ENCODE measurements around the gene ITGA11. TPM values are rescaled to one million over a fixed set of nuclear protein-coding genes. Genes with fewer than 3 reads are reported as not detected.

Gene ITGA11
- total RNA-seq, 1 experiment from 2014 or later, result not detected

DNA sequence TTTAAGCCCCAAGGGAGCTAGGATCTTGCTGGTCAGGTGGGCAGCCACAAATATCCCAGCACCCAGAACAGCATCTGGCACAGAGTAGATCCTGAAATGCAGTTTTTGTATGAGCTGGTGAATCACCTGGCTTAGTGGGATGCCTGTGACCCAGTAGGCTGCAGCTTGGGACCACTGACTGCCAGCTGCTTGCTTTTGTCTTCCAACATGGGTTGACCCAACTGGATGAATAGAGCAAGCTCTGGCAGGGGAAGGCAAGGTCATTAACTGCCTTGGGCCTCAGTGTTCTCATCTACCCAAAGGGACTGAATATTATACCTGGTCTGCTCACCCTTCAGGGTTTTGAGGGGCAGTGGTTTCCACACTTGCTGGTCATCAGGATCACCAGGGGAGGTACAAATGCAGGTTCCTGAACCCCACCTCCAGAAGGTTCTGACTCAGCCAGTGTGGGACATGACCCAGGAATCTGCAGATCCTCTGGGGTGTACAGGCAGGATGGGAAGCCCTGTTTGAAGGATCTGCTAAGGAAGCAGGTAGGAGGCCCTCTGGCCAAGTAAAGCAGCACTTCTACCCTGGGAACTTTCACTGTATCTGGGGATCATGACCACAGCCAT is 55.4 kb downstream of the ITGA11 start:
- no TSS peak for BruUV-seq (replicated peaks)
- H3F3A ChIP-seq (ENCODE audit: low read length, unreplicated experiment), result no peaks in the 10 kb centered on the region
- no peaks in the 10 kb centered on the region for H3K9me2 ChIP-seq (replicated peaks; ENCODE audit: low read length)
- H3K4me1 ChIP-seq (ENCODE audit: insufficient read depth, low read length), result no peaks in the 10 kb centered on the region
- CTCF ChIA-PET, result no interaction called here
- no peak overlapping the region for H2AFZ ChIP-seq (ENCODE audit: low read length)
- H3K4me2 ChIP-seq (ENCODE audit: low read length), result no peak overlapping the region
- POLR2A ChIA-PET (ENCODE audit: unreplicated experiment), result no interaction called here
- H3K9ac ChIP-seq (ENCODE audit: low read length), result no peak overlapping the region
- H3K27ac ChIP-seq (ENCODE audit: low read length), result no peak overlapping the region
- no peaks in the 10 kb centered on the region for H3K9me3 ChIP-seq (ENCODE audit: low read length)
- H3K4me3 ChIP-seq (ENCODE audit: low read length), result no peak overlapping the region
- DNase-seq (no peak), ATAC-seq (no peak)
- no peaks in the 10 kb centered on the region for H3K27me3 ChIP-seq (ENCODE audit: low read length)
- no peaks in the 10 kb centered on the region for H3K36me3 ChIP-seq (ENCODE audit: low read depth, low read length)
- intact Hi-C loops (cut with micrococcal nuclease), result no loop called here
- H3K79me2 ChIP-seq (ENCODE audit: low read length), result no peaks in the 10 kb centered on the region
- no peaks in the 10 kb centered on the region for H4K20me1 ChIP-seq (ENCODE audit: low read length)
- no peak for TF ChIP-seq EZH2phosphoT487 (IDR thresholded peaks at IDR 0.05; ENCODE audit: borderline replicate concordance, low read length)

DNA sequence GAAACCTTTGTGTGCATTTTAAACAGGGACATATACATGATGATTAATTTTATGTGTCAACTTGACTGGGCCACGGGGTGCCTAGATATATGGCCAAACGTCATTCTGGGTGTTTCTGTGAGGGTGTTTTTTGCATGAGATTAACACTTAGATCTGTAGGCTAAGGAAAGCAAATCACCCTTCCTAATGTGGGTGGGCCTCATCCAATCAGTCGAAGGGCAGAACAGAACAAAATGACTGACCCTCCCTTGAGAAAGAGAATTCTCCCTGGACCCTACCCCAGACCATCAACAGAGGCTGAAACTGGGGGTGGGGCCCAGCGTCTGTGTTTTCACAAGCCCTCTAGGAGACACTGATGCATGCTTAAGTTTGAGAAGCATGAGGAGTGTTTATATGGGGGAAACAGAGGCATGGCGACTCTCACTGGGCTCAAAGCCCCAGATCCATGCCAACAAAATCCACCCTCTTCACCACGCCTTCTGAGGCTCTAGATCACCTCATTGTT is 56.2 kb downstream of the ITGA11 start:
- Histone ChIP-seq H3F3A (ENCODE audit: low read length, unreplicated experiment) (no peaks in the 10 kb centered on the region), H3K9me3 (ENCODE audit: low read length) (no peaks in the 10 kb centered on the region), H3K27ac (ENCODE audit: low read length) (no peak overlapping the region), H3K4me2 (ENCODE audit: low read length) (no peak overlapping the region), H3K27me3 (ENCODE audit: low read length) (no peaks in the 10 kb centered on the region), H2AFZ (ENCODE audit: low read length) (no peak overlapping the region), H3K36me3 (ENCODE audit: low read depth, low read length) (no peaks in the 10 kb centered on the region), H3K79me2 (ENCODE audit: low read length) (no peaks in the 10 kb centered on the region), H3K4me3 (ENCODE audit: low read length) (no peak overlapping the region), H3K9me2 (replicated peaks; ENCODE audit: low read length) (no peaks in the 10 kb centered on the region), H4K20me1 (ENCODE audit: low read length) (no peaks in the 10 kb centered on the region), H3K9ac (ENCODE audit: low read length) (no peak overlapping the region), H3K4me1 (ENCODE audit: insufficient read depth, low read length) (no peaks in the 10 kb centered on the region)
- ChIA-PET POLR2A (ENCODE audit: unreplicated experiment) (no interaction called here), CTCF (no interaction called here)
- TF ChIP-seq EZH2phosphoT487 (IDR thresholded peaks at IDR 0.05; ENCODE audit: borderline replicate concordance, low read length) (no peak), EZH2 (IDR thresholded peaks at IDR 0.05; ENCODE audit: low read length, unreplicated experiment) (no peak)
- TF ChIP-seq, protein P1, sequence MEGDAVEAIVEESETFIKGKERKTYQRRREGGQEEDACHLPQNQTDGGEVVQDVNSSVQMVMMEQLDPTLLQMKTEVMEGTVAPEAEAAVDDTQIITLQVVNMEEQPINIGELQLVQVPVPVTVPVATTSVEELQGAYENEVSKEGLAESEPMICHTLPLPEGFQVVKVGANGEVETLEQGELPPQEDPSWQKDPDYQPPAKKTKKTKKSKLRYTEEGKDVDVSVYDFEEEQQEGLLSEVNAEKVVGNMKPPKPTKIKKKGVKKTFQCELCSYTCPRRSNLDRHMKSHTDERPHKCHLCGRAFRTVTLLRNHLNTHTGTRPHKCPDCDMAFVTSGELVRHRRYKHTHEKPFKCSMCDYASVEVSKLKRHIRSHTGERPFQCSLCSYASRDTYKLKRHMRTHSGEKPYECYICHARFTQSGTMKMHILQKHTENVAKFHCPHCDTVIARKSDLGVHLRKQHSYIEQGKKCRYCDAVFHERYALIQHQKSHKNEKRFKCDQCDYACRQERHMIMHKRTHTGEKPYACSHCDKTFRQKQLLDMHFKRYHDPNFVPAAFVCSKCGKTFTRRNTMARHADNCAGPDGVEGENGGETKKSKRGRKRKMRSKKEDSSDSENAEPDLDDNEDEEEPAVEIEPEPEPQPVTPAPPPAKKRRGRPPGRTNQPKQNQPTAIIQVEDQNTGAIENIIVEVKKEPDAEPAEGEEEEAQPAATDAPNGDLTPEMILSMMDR (conservative IDR thresholded peaks at IDR 0.05; ENCODE audit: low read depth, low read length), result no peak
- intact Hi-C loops (cut with micrococcal nuclease), result no loop called here
- DNase-seq (no peak), ATAC-seq (no peak)
- no TSS peak for BruUV-seq (replicated peaks)

DNA sequence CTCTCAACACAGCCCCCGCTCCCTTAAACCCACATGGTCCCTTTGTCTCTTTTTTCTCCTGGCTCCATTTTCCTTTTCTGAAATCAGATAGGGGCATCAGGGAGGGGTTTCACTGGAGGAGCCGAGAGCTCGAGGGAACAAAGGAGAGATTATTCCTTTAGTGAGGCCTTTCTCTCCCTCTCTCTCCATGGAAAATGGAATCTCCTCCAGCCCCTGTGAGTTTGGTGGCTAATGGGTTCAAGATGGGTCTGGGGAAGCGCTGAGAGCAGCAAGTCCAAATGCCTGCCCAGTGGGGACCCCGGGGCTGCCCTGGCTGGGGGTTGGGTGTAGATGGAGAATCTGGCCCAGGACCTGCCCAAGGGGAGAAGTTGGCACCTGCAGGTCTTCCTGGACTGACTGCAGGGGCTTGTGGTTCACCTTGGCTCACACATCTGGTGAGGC is 56.8 kb downstream of the ITGA11 start:
- H3K4me3 ChIP-seq (ENCODE audit: low read length), result no peak overlapping the region
- no peaks in the 10 kb centered on the region for H3K4me1 ChIP-seq (ENCODE audit: insufficient read depth, low read length)
- ChIA-PET CTCF (no interaction called here), POLR2A (ENCODE audit: unreplicated experiment) (no interaction called here)
- H3K9ac ChIP-seq (ENCODE audit: low read length), result no peak overlapping the region
- no peaks in the 10 kb centered on the region for H3K9me2 ChIP-seq (replicated peaks; ENCODE audit: low read length)
- no peaks in the 10 kb centered on the region for H3F3A ChIP-seq (ENCODE audit: low read length, unreplicated experiment)
- no peak overlapping the region for H2AFZ ChIP-seq (ENCODE audit: low read length)
- no peak overlapping the region for H3K4me2 ChIP-seq (ENCODE audit: low read length)
- intact Hi-C loops (cut with micrococcal nuclease), result no loop called here
- H4K20me1 ChIP-seq (ENCODE audit: low read length), result no peaks in the 10 kb centered on the region
- H3K9me3 ChIP-seq (ENCODE audit: low read length), result no peaks in the 10 kb centered on the region
- no peaks in the 10 kb centered on the region for H3K79me2 ChIP-seq (ENCODE audit: low read length)
- DNase-seq, result no peak
- BruUV-seq (replicated peaks), result no TSS peak
- no peaks in the 10 kb centered on the region for H3K36me3 ChIP-seq (ENCODE audit: low read depth, low read length)
- ATAC-seq, result no peak
- TF ChIP-seq EZH2phosphoT487 (IDR thresholded peaks at IDR 0.05; ENCODE audit: borderline replicate concordance, low read length) (no peak), EZH2 (IDR thresholded peaks at IDR 0.05; ENCODE audit: low read length, unreplicated experiment) (no peak)
- TF ChIP-seq, protein P1 (conservative IDR thresholded peaks at IDR 0.05; ENCODE audit: low read depth, low read length), result no peak
- no peaks in the 10 kb centered on the region for H3K27me3 ChIP-seq (ENCODE audit: low read length)
- no peak overlapping the region for H3K27ac ChIP-seq (ENCODE audit: low read length)

Data from PC-3 (cell line).